Islet precursor cell (in vitro differentiated cells): ENCODE data around the gene COX6B1.
"Not testable (repeated sequence)": the region's sequence is repeated elsewhere in the genome, so short reads cannot be mapped to it uniquely, and the experiment has no call there.

Experiments used
- DNase-seq: peaks from one replicate; pipeline ENCODE4 v3.0.0-alpha.2; 2018

Gene COX6B1

DNA sequence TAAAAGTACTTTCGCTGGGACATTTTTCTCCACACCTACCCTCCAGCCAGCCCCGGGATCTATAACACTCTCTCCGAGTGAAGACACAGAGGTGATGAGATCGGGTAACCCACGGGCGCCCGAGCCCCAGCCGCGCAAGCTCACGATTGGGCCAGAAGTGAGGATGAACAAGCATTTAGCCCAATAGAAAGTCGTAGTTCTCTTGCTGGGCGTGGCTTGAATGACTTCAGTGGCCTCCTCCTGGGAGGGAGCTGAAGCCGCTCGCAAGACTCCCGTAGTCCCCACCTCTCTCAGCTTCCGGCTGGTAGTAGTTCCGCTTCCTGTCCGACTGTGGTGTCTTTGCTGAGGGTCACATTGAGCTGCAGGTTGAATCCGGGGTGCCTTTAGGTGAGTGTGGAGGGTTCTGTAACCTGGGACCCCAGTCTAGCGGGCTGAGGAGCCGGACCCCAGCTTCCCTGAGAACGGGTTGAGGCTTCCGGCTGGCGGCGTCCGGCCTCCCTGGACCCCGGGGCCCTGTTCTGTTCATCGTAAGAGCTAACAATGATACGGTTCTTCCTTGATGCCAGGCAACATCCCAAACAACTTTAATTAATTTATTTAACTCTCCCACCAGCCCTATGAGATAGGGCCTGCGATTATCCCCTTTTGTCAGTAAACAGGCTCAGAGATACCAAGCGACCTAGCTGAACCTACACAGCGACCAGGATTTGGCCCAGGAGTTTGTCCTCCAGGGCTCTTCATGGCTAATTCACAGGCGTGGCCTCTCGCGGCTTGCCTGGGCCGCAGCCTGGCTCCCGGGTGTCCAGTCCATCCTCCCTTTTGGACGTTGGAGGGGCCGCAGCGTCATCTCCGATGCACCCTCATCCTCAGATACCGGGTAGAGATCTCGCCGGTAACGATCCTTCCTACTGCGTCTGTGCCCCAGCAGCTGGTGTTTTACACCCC, at the start of gene COX6B1:
TSS of gene COX6B1 (plus strand) at position 307 of the 945 bp plus-strand sequence. CDS start 2,921 bp downstream, outside the sequence.
- DNase-seq: peak; percentile 98

- no peak for DNase-seq
Observed at GRCh38 chr19:35601971-35602370, 46.2 kb upstream of the COX6B1 start.

DNA sequence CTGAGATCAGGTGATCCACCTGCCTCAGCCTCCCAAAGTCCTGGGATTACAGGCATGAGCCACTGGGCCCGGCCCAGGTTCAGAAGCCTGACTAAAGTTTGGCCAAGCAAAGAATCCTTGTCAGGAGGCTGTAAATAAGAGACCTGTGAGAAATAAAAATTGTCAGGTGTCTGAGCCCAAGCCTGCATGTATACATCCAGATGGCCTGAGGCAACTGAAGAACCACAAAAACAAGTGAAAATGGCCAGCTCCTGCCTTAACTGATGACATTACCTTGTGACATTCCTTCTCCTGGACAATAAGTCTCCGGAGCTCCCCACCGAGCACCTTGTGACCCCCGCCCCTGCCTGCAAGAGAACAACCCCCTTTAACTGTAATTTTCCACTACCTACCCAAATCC, 43.7 kb upstream of the COX6B1 start:
- DNase-seq: not testable (repeated sequence)

- DNase-seq: not testable (repeated sequence)
Observed at GRCh38 chr19:35607170-35607569, 41.0 kb upstream of the COX6B1 start.

DNA sequence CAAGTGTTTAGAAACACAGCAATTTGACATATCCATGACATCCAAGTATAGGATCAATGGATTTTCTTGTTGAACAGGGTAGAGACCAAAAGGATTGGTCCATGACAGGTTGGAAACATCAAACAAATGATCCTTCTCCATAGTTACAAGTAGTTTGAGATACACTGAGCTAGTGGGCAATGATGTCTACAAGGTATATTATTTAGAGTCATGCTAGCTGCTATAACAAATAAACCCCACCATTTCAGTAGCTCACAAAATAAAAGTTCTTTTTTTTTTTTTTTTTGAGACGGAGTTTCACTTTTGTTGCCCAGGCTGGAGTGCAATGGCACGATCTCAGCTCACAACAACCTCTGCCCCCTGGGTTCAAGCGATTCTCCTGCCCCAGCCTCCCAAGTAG, 40.5 kb upstream of the COX6B1 start:
- no peak for DNase-seq

GRCh38 chr19:35608251-35608650, 39.9 kb upstream of the COX6B1 start:
- no peak for DNase-seq

DNA sequence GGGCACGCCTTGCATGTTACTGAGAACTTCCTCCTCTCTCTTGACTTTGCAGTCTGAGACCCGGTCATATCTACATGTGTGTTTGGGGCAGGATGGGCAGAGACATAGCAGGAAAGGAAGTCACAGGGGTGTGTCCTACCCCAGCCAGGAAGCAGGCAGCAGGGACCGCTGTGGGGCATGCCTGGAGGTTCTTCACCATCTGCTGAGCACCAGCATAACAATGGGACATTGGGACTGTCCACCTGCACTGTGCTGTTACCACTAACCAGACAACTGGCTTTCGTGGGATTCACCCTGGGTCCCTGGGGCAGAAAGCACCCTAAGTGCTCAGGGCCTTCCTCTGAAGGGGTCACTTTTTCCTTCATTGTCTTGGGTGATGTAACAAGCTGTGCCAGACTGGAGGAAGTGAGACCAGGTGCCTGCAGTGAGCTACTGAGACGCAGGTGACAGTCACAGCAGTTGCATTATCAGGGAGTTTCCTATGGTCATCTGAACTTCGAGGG, 38.2 kb upstream of the COX6B1 start:
- DNase-seq: no peak

DNA sequence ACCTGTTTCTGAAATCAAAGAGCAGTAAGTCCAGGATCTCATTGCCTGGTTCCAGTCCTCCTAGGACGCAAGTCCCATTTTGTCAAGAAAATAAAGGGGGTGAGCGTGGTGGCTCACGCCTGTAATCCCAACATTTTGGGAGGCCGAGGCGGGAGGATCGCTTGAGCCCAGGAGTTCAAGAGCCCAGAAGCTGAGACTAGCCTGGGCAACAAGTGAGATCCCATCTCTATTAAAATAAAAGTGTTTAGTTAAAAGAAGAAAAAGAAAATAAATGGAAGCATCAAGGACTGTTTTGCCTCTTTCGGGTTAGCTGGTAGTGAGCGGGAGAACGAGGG, 35.9 kb upstream of the COX6B1 start:
- no peak for DNase-seq

- DNase-seq: peak; percentile 97
Observed at GRCh38 chr19:35612559-35613321, 35.4 kb upstream of the COX6B1 start, which contains the start of gene HAUS5. Gene HAUS5, plus strand, starts transcription at chr19:35612735. Its CDS starts 60 bp downstream, at chr19:35612795.

DNA sequence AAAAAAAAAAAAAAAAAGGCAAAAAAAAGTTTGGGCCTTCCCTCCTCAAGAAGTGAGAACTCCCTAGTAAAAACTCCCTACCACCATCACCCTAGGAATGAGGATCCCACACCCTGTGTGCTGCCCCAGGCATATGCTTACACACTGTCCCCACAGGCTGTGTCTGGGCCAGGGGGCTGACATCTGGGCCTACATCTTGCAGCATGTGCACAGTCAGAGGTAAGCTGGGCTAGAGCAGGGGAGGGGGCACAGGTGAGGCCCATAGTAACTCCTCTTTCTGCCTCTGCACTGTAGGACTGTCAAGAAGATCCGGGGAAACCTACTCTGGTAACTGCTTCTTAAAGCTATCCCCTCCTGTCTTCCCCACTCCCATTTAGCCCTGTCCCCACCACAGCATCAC, 34.5 kb upstream of the COX6B1 start:
- DNase-seq: no peak

GRCh38 chr19:35615036-35615435, 33.1 kb upstream of the COX6B1 start:
- DNase-seq: no peak

DNA sequence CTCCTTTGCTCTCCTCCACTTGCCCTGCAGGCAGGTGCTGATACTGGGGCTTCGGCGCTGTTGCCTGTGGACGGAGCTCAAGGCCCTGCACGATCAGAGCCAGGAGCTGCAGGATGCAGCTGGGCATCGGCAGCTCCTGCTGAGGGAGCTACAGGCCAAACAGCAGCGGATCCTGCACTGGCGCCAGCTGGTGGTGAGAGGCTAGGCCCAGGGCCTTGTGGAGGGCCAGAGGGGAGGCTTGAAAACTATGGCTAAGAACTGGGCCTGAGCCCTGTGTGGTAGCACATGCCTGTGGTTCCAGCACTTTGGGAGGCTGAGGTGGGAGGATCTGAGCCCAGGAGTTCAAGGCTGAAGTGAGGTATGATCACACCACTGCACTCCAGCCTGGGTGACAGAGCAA, 29.3 kb upstream of the COX6B1 start:
- no peak for DNase-seq

DNA sequence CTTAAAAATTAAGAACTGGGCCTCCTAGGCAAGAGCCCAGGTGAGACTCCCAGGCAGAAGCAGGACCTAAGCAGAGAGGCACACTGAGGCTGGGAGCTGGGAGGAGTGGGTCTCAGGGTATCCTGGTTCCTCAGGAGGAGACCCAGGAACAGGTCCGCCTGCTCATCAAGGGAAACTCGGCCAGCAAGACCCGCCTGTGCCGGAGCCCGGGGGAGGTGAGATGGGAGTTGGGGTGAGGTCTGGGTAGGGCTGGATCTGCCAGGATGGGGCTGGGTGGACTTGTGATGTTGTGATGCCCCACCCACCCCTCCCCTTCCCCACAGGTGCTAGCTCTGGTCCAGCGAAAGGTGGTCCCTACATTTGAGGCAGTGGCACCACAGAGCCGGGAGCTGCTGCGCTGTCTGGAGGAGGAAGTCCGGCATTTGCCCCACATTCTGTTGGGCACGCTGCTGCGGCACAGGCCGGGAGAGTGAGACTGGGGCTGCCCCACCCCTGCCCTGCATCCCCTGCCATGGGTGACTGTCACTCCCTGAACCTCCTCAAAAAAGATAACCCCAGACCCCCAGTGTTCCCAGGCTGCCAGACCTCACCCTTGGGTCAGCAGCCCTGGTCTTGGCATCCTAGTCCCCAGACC, 28.7 kb upstream of the COX6B1 start:
- DNase-seq: no peak

- no peak for DNase-seq
Observed at GRCh38 chr19:35620001-35620400, 28.1 kb upstream of the COX6B1 start.

DNA sequence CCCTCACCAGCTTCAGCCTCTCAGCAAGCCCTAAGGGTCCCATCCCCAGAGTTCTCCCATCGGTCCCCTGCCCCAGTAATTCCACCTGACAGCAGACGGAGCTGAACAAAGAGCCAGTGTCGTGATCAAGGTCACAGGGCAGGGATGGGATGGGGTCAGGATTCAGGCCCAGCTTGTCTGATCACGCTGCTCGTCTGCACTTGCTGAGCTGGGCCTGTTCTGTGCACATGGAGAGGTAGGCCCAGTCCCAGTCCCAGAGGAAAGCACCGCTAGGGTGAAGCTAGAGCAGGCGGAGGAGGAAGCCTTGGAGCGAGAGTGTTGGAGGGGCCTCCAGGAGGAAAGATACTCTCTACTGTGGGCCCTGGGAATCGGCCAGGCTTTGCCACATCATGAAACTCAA, 26.4 kb upstream of the COX6B1 start:
- no peak for DNase-seq

DNA sequence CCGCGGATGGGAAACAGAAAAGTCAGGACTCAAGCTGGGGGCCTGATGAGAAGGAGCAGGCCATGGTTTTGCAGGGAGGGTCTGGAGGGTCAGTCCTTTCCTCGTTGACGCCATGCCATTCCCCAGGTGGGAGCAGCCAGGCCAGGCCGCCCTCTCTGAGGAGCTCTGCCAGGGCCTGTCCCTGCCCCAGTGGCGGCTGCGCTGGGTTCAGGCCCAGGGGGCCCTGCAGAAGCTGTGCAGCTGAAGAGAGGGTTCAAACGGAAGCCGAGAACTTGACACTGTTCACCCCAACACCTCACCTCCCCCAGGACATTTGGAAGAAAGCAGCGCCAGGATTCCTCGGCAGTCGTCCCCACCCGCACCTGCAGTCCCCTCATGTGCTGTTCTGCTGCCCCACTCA, 25.4 kb upstream of the COX6B1 start:
- DNase-seq: no peak

- no peak for DNase-seq
Observed at GRCh38 chr19:35623327-35624010, 24.7 kb upstream of the COX6B1 start.

GRCh38 chr19:35628264-35628564, 19.9 kb upstream of the COX6B1 start:
- DNase-seq: no peak

- DNase-seq: peak; percentile 99
Observed at GRCh38 chr19:35628565-35629331, 19.4 kb upstream of the COX6B1 start, which contains the start of gene RBM42. Gene RBM42, plus strand, starts transcription at chr19:35629036. Its CDS starts 118 bp downstream, at chr19:35629154.

GRCh38 chr19:35629332-35629633, 18.8 kb upstream of the COX6B1 start:
- DNase-seq: no peak

DNA sequence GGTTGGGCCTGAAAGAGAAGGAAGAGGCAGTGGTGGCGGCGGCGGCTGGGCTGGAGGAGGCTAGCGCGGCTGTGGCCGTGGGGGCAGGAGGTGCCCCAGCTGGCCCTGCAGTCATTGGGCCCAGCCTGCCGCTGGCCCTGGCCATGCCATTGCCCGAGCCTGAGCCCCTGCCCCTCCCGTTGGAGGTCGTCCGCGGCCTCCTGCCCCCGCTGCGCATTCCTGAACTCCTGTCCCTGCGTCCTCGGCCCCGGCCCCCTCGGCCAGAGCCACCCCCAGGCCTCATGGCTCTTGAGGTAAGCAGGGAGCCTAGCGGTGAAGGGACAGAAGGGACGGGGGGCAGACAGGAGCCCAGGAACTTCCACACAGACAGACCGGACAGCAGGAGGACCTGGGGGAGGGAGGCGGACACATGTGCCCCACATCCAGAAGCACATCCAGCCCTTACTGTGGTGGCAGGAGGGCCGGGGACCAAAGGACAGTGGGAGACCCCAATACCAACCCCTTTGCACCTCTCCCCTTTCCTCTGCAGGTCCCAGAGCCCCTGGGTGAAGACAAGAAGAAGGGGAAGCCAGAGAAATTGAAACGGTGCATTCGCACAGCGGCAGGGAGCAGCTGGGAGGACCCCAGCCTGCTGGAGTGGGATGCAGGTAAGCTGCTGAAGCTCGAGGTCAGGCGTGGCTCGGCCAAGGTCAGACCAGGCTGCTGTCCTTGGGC, 14.2 kb upstream of the COX6B1 start:
- no peak for DNase-seq
